Fibroblast of peridontal ligament (primary cell): ENCODE data around the gene DHPS.
A peak's percentile ranks its signal among the peaks of the same experiment; 100 is the strongest.
"Not testable (repeated sequence)": the region's sequence is repeated elsewhere in the genome, so short reads cannot be mapped to it uniquely, and the experiment has no call there.

Experiments
- DNase-seq: peaks from one replicate; pipeline ENCODE4 v3.0.0-alpha.2; 2010; ENCODE audit errors: extremely low read depth

DHPS gene

GRCh38 chr19:12681074-12681987 is at the start of gene DHPS:
Gene DHPS, minus strand, starts transcription at chr19:12681880. Its CDS starts 114 bp downstream, at chr19:12681766.
- DNase-seq = peak; percentile 99

- no peak for DNase-seq
Observed at GRCh38 chr19:12731337-12731736, 49.7 kb upstream of the DHPS start.

- no peak for DNase-seq
Observed at GRCh38 chr19:12730064-12730463, 48.4 kb upstream of the DHPS start.

GRCh38 chr19:12727745-12728433 is 46.2 kb upstream of the DHPS start:
- no peak for DNase-seq

- no peak for DNase-seq
Observed at GRCh38 chr19:12726988-12727316, 45.3 kb upstream of the DHPS start.

GRCh38 chr19:12725612-12726011 is 43.9 kb upstream of the DHPS start:
- not testable (repeated sequence) for DNase-seq

GRCh38 chr19:12723641-12724426 is 42.2 kb upstream of the DHPS start, which contains the start of gene TNPO2:
Gene TNPO2, minus strand, starts transcription at chr19:12723932. Its CDS starts 2,955 bp downstream, at chr19:12720977.
- peak; percentile 49 for DNase-seq

- peak; percentile 15 for DNase-seq
Observed at GRCh38 chr19:12723381-12723640, 41.6 kb upstream of the DHPS start.

- peak; percentile 99 for DNase-seq
Observed at GRCh38 chr19:12722566-12723380, 41.1 kb upstream of the DHPS start.

GRCh38 chr19:12721656-12722565 is 40.2 kb upstream of the DHPS start:
- DNase-seq = peak; percentile 67

GRCh38 chr19:12720851-12721655 is 39.4 kb upstream of the DHPS start:
- peak; percentile 16 for DNase-seq

GRCh38 chr19:12720296-12720695 is 38.6 kb upstream of the DHPS start:
- DNase-seq = peak; percentile 4

- DNase-seq = no peak
Observed at GRCh38 chr19:12715929-12716328, 34.2 kb upstream of the DHPS start.

GRCh38 chr19:12715102-12715501 is 33.4 kb upstream of the DHPS start:
- DNase-seq = no peak

- not testable (repeated sequence) for DNase-seq
Observed at GRCh38 chr19:12713304-12713703, 31.6 kb upstream of the DHPS start.

- DNase-seq = not testable (repeated sequence)
Observed at GRCh38 chr19:12712077-12712476, 30.4 kb upstream of the DHPS start.

- no peak for DNase-seq
Observed at GRCh38 chr19:12711187-12711586, 29.5 kb upstream of the DHPS start.

- no peak for DNase-seq
Observed at GRCh38 chr19:12708641-12709040, 27.0 kb upstream of the DHPS start.

GRCh38 chr19:12706332-12706718 is 24.6 kb upstream of the DHPS start:
- DNase-seq = no peak
